Measurements from ENCODE around the gene SC5D.

SC5D gene

GRCh38 chr11:121356357-121356756 is 63.8 kb downstream of the SC5D start:
- DNase-seq (ENCODE audit: low read depth) = no peak
